Stimulated activated CD8-positive, alpha-beta memory T cell treated with anti-CD3 and anti-CD28 coated beads, Interleukin-2, amount 100 ng/mL, for 1 hour (primary cell): ENCODE results near the gene EZH2.

Experiments
- DNase-seq, 2 donors: peaks; one replicate each; pipeline ENCODE4 v3.0.0-alpha.2; 2020; ENCODE audit warnings: low read depth in 2 of 2

Gene EZH2

DNA sequence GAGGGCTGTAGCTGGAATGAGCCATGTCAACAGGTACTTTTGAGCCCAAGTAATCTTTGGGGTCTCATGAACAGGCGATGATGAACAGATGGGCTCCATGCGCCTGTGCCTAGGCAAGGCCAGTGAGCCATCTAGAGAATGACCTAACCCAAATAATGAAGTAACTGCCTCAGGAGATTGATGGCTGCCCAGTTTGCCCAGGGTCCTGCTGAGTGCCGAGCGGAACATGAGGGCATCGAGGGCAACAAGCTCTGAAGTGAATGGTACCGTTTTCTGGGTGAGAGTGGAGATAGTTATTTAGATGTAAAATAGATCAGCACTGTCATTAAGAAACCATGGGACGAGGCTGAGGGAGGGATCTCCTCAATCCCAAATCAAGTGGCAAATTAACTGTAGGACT is 77.9 kb downstream of the EZH2 start:
- no peak for DNase-seq

DNA sequence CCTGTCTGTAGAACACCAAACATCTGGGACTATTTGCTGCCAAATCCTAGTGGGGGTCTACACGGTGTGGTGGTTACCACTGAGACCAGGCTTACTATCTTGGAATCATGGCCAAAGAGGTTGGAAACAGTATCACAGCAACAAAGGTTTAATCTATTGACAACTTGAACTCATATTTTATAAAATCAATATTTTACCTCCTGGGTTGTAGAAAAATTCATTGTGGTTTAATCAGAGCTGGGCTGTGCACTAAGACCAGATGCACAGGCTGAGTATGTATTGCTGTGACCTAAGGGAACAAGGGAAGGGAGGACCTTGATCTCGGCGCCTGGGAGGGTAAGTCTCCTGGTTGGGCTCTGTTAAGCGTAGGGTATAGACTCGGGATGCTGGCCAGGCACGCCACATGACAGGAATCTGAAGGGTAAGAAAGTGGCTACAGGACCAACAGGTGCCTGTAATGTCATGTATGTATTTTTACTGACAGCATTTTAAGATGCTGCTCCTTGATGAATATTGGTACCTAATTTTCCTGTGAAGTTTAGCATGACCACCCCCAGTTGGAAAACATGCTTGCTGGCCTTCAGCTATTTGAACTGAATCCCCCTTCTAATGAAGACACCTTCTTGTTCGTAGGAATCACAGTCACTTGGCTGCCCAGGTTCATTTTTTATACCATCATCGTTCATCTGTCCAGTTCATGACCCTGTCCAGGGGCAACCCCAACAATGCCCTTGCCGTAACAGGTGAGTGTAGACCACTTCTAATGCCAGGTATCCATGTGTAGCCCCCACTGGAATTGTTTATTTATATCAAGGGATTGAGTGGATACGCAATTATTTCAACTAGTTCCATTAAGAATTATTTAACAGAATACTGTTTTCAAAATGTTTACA is 79.5 kb downstream of the EZH2 start:
- no peak for DNase-seq

GRCh38 chr7:148803094-148803493 is 81.0 kb downstream of the EZH2 start:
- DNase-seq = no peak

- DNase-seq = no peak
These were observed 82.0 kb downstream of the EZH2 start for GRCh38 chr7:148802101-148802493.

GRCh38 chr7:148800677-148801076 is 83.4 kb downstream of the EZH2 start:
- no peak for DNase-seq

DNA sequence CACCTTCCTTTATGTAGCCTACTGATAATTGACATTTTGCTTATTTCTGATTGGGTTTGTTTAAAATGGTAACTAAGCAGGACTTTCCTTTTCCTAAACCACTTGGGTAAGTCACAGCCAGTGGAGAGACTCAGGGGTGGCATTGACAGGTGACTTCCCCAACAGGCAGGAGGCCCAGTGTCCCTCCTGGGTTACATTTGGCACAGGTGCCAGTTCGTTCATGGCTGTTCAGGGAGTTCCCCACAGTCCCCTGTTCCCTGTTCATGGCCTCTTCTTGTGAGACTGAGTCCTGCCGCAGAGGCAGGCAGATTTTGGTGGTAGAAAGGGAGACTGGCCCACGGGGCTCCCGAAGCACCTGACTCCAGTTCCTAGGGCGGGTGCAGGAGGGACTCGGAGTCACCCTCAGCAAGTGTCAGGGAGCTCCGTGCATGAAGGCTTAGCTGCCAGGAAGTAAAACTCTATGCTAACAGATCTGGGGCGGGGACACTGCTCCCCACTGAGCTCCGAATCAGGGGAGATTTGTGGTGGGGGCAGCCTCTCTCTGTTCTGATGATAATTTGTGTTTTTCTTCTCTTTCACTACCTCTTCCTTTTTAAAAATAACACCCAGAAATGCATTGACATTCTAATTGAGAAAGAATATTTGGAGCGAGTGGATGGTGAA is 84.1 kb downstream of the EZH2 start:
- DNase-seq = no peak

GRCh38 chr7:148796841-148797240 is 87.2 kb downstream of the EZH2 start:
- no peak for DNase-seq

DNA sequence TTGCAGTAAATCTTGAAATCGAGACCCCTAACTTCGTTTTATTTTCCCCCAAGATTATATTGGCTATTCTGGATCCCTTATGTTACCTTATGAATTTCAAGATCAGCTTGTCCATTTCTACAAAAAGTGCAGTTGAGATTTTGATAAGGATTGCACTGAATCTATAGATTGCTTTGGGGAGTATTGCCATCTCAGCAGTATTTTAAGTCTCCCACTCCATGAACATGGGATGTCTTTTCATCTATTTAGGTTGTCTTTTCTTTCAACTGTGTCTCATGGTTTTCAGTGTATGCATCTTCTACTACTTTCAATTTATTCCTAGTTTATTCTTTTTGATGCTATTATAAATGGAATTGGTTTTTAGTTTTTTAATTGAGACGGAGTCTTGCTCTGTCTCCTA is 89.6 kb downstream of the EZH2 start:
- no peak for DNase-seq

- no peak for DNase-seq
These were observed 90.5 kb downstream of the EZH2 start for GRCh38 chr7:148793590-148793989.

- no peak for DNase-seq
These were observed 92.5 kb downstream of the EZH2 start for GRCh38 chr7:148791546-148791945.

GRCh38 chr7:148790850-148791249 is 93.2 kb downstream of the EZH2 start:
- DNase-seq = no peak

GRCh38 chr7:148790131-148790726 is 93.9 kb downstream of the EZH2 start:
- no peak for DNase-seq

GRCh38 chr7:148789220-148789619 is 94.9 kb downstream of the EZH2 start:
- no peak for DNase-seq

GRCh38 chr7:148787571-148788295 is 96.4 kb downstream of the EZH2 start:
- no peak for DNase-seq

- no peak for DNase-seq
These were observed 100.1 kb downstream of the EZH2 start for GRCh38 chr7:148783801-148784527.

GRCh38 chr7:148782757-148783456 is 101.2 kb downstream of the EZH2 start:
- DNase-seq = no peak

DNA sequence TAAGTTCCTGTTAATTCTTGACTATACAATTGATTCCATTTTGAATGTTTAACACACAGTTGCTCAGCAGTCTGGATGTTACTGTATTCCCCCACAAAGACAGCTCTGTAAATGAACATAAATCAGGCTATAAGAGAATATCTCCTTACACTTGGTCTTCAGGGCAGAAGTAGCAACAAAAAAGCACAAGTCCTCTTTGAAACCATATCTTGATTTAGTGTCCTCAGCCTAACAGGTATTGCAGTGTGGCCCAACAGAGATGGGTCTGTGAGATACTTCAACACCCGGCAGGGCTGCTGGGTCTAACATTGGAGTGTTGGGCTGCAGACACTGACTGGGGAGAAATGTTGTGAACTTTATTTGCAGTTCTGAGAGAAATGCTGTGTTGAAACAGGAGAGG is 109.6 kb downstream of the EZH2 start:
- DNase-seq = no peak

DNA sequence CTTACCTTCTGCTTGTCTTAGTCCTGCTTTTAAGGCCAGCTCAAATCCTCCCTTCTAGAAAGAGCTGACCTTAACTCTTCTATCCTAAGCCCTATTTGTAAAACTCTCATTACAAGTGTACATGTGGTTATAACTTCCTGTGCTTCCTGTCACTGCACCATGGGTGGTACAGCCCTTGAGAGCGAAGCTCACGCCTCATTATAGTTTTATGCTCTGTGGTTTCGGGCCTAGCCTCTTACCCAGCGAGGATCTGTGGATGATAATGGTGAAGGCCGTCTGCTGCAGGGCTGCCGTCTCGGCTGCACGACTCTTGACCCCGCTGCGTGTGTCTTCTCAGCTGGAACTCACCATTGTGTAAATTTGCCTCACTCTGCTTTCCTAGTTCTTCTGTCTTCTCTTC is 110.8 kb downstream of the EZH2 start:
- DNase-seq = peak in 1 of 2 donors; percentile 10

DNA sequence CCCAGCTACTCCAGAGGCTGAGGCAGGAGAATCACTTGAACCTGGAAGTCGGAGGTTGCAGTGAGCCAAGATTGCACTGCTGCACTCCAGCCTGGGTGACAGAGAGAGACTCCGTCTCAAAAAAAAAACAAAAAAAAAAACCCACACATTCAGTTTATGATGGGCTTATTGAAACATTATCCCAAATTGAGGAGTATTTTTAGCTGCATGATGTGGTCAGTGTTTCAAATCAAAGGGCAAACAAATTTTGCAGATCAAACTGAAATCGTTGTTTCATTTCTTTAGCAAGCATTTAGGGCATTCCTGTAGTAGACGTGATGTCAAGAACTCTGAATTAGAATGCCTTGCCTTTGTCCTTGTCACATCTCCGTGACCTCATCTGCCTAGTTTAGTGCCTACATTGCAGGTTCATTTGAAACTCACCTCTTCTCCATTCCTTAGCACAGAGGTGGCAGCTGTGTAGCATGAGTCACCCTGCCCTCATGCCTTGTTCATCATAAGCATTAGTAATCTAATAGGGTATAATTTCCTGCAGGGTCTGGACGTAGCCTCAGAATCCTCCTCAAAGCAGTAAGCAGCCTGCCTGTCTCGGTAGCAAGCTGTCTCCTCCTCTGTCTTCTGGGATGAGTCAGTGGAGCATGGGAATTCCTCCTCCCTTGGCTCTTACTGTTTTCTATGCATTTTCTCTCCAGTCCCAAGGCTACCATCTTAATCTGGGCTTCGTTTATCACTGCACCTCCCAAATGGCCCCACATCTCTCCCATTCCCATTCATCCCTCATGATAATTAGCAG is 111.6 kb downstream of the EZH2 start:
- DNase-seq = no peak

- DNase-seq = no peak
These were observed 114.1 kb downstream of the EZH2 start for GRCh38 chr7:148770004-148770403.
